ENCODE measurements around the gene MPHOSPH8. TPM values are rescaled to one million over a fixed set of nuclear protein-coding genes. Genes with fewer than 3 reads are reported as not detected.
A peak's percentile ranks its signal among the peaks of the same experiment; 100 is the strongest.

Gene MPHOSPH8
- total RNA-seq, 1 donor from 2014 or later, result 32.2 TPM

GRCh38 chr13:19606737-19607136 lies 26.7 kb upstream of the MPHOSPH8 start:
- no peaks in the 10 kb centered on the region for H3K27me3 Mint-ChIP-seq (ENCODE audit: unreplicated experiment)
- DNase-seq (ENCODE audit: extremely low spot score, unreplicated experiment), result no peak
- TF ChIP-seq CTCF (IDR thresholded peaks at IDR 0.05), result no peak
- no peak overlapping the region for H3K4me3 Mint-ChIP-seq (ENCODE audit: unreplicated experiment)
- no peaks in the 10 kb centered on the region for H3K9me3 Mint-ChIP-seq (ENCODE audit: unreplicated experiment)
- H3K4me1 Mint-ChIP-seq (ENCODE audit: unreplicated experiment), result peaks cover 6% of the 10 kb centered on the region
- H3K27ac Mint-ChIP-seq (ENCODE audit: unreplicated experiment), result no peak overlapping the region
- no peaks in the 10 kb centered on the region for H3K36me3 Mint-ChIP-seq (ENCODE audit: unreplicated experiment)

GRCh38 chr13:19607523-19608078 lies 25.9 kb upstream of the MPHOSPH8 start:
- no peak overlapping the region for H3K27ac Mint-ChIP-seq (ENCODE audit: unreplicated experiment)
- no peaks in the 10 kb centered on the region for H3K9me3 Mint-ChIP-seq (ENCODE audit: unreplicated experiment)
- no peaks in the 10 kb centered on the region for H3K36me3 Mint-ChIP-seq (ENCODE audit: unreplicated experiment)
- DNase-seq (ENCODE audit: extremely low spot score, unreplicated experiment), result peak; percentile 53
- TF ChIP-seq CTCF (IDR thresholded peaks at IDR 0.05), result no peak
- H3K4me1 Mint-ChIP-seq (ENCODE audit: unreplicated experiment), result peaks cover 4% of the 10 kb centered on the region
- no peaks in the 10 kb centered on the region for H3K27me3 Mint-ChIP-seq (ENCODE audit: unreplicated experiment)
- H3K4me3 Mint-ChIP-seq (ENCODE audit: unreplicated experiment), result no peak overlapping the region

DNA sequence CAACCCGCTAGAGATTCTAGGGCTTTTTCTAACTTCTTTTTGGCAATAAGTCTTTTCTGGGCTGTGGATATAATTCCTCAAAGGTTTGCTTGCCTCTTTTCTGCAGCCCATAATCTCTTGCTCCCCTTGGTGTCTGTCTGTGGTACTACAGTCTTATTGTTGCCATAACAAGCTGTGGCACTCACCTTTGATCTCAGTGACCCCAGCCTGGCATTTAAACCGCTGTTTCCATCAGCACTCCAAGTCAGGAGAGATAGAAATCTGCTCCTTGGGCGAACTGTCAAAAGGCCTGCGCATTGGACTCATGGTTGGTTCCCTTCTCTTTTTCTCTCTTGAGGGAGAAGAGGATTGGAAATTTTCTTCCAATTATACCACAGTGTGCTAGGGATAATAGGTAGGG lies 14.5 kb upstream of the MPHOSPH8 start:
- TF ChIP-seq CTCF (IDR thresholded peaks at IDR 0.05), result peak; percentile 46
- peaks cover 9% of the 10 kb centered on the region for H3K36me3 Mint-ChIP-seq (ENCODE audit: unreplicated experiment)
- H3K27me3 Mint-ChIP-seq (ENCODE audit: unreplicated experiment), result no peaks in the 10 kb centered on the region
- peaks cover 11% of the 10 kb centered on the region for H3K9me3 Mint-ChIP-seq (ENCODE audit: unreplicated experiment)
- no peaks in the 10 kb centered on the region for H3K4me1 Mint-ChIP-seq (ENCODE audit: unreplicated experiment)
- no peak for DNase-seq (ENCODE audit: extremely low spot score, unreplicated experiment)
- H3K27ac Mint-ChIP-seq (ENCODE audit: unreplicated experiment), result peak overlapping the region; percentile 34
- no peak overlapping the region for H3K4me3 Mint-ChIP-seq (ENCODE audit: unreplicated experiment)

GRCh38 chr13:19622193-19622592 lies 11.3 kb upstream of the MPHOSPH8 start:
- Mint-ChIP-seq H3K27me3 (ENCODE audit: unreplicated experiment) (no peaks in the 10 kb centered on the region), H3K9me3 (ENCODE audit: unreplicated experiment) (peaks cover 11% of the 10 kb centered on the region), H3K36me3 (ENCODE audit: unreplicated experiment) (peaks cover 4% of the 10 kb centered on the region), H3K4me3 (ENCODE audit: unreplicated experiment) (no peak overlapping the region), H3K27ac (ENCODE audit: unreplicated experiment) (no peak overlapping the region), H3K4me1 (ENCODE audit: unreplicated experiment) (no peaks in the 10 kb centered on the region)
- no peak for DNase-seq (ENCODE audit: extremely low spot score, unreplicated experiment)
- TF ChIP-seq CTCF (IDR thresholded peaks at IDR 0.05), result no peak

DNA sequence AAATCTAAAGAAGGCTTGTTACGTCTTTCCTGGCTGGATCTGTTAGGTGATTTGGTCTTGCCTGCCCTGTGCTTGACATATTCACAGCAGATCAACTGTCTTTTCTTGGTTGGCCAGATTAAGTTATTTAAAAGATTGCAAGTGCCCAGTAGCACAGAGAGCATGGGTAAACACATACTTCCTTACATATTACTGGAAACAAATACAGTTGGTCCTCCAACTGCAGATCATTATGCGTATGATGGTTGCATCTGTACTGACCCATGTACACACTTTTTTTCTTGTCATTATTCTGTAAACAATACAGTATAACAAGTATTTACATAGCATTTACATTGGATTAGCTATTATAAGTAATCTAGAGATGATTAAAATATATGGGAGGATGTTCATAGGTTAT lies 9.2 kb upstream of the MPHOSPH8 start:
- Mint-ChIP-seq H3K9me3 (ENCODE audit: unreplicated experiment) (no peaks in the 10 kb centered on the region), H3K36me3 (ENCODE audit: unreplicated experiment) (no peaks in the 10 kb centered on the region), H3K4me3 (ENCODE audit: unreplicated experiment) (no peak overlapping the region), H3K27me3 (ENCODE audit: unreplicated experiment) (no peaks in the 10 kb centered on the region), H3K4me1 (ENCODE audit: unreplicated experiment) (no peaks in the 10 kb centered on the region), H3K27ac (ENCODE audit: unreplicated experiment) (no peak overlapping the region)
- no peak for TF ChIP-seq CTCF (IDR thresholded peaks at IDR 0.05)
- DNase-seq (ENCODE audit: extremely low spot score, unreplicated experiment), result no peak
